Kidney (tissue), 14 donors: Measurements from ENCODE around the gene MED13L. TPM values are rescaled to one million over a fixed set of nuclear protein-coding genes. Genes with fewer than 3 reads are reported as not detected.

ENCODE experiments used
- DNase-seq, 5 donors: peaks; one replicate each; pipeline ENCODE4 v3.0.0-alpha.2; 2013 to 2020
- FAIRE-seq: peaks from 2 replicates; lab custom pipeline; 2012; peaks lifted over from hg19 to GRCh38; lab: Jason Lieb, UNC
- H3K27ac ChIP-seq, 2 donors: one replicate each; pipeline ENCODE4 v1.7.0; 2013; ENCODE audit warnings: low read depth in 2 of 2, low read length in 2 of 2, inconsistent platforms in 1 of 2
- H3K27me3 ChIP-seq: one replicate; pipeline ENCODE4 v1.7.1; 2013; ENCODE audit warnings: low read length, inconsistent platforms; ENCODE audit not compliant: control insufficient read depth, insufficient read depth
- H3K36me3 ChIP-seq, 3 donors: one replicate each; pipeline versions ENCODE4 v1.7.0 to v1.7.1; 2013; ENCODE audit warnings: low read length in 3 of 3, control low read depth in 1 of 3, inconsistent platforms in 1 of 3; ENCODE audit not compliant: insufficient read depth in 3 of 3, control insufficient read depth in 2 of 3
- H3K4me1 ChIP-seq, 3 donors: one replicate each; pipeline versions ENCODE4 v1.7.0 to v1.7.1; 2013; ENCODE audit warnings: low read length in 3 of 3, inconsistent platforms in 1 of 3, low read depth in 1 of 3; ENCODE audit not compliant: control insufficient read depth in 2 of 3, insufficient read depth in 2 of 3
- H3K4me3 ChIP-seq, 3 donors: one replicate each; pipeline versions ENCODE4 v1.7.0 to v1.8.1; 2013; ENCODE audit warnings: low read length in 3 of 3, control low read depth in 1 of 3, inconsistent platforms in 1 of 3
- H3K9ac ChIP-seq, 3 donors: one replicate each; pipeline versions ENCODE4 v1.7.0 to v1.7.1; 2013; ENCODE audit warnings: low read length in 3 of 3, control low read depth in 1 of 3, inconsistent platforms in 1 of 3
- H3K9me3 ChIP-seq, 3 donors: one replicate each; pipeline versions ENCODE4 v1.7.0 to v1.7.1; 2013; ENCODE audit warnings: low read length in 3 of 3, control low read depth in 1 of 3, inconsistent platforms in 1 of 3; ENCODE audit not compliant: control insufficient read depth in 2 of 3, insufficient read depth in 1 of 3
- CTCF ChIP-seq: IDR thresholded peaks from 3 replicates; pipeline ENCODE4 v1.5.1; 2012; ENCODE audit warnings: mild to moderate bottlenecking, moderate library complexity, borderline replicate concordance; ENCODE audit not compliant: insufficient read depth; ENCODE audit errors: extremely low read depth
- intact Hi-C: fragments of 100-400 bp; cut with DNase I; formaldehyde crosslinking; loops from one replicate; pipeline ENCODE4 v1.11.1; 2022
- polyA plus RNA-seq: library from polyadenylated mRNA; stranded (reverse); fragments of 350-450 nt; fragmentation: Illumina TruSeq; extraction: RNeasy Lipid Tissue Mini Kit (QIAGEN cat#74804); gene quantifications from one replicate; pipeline ENCODE4 v1.2.3, GENCODE V29; 2014; ENCODE audit warnings: low read depth, low replicate concordance; ENCODE audit not compliant: insufficient read depth
- total RNA-seq: library from RNA; stranded (reverse); fragmentation: NEBNext Ultra II Directional; extraction: Animal tissue kit (Norgen Biotek cat#: 25700); gene quantifications from one replicate; pipeline ENCODE4 v1.2.1, GENCODE V29; 2021
- donor health status: control.
- donor health status: control.
- donor health status: control.
- donor health status: control.
- donor health status: control.
- donor health status: DM: yes; HTN: yes; CAD: no.
- donor health status: Normal renal cell carcinoma (clear cell type).

Gene MED13L
- total and polyA plus RNA-seq, 2 donors from 2014 or later = 7.1 to 153 TPM

GRCh38 chr12:116263431-116263830, 14.1 kb downstream of the MED13L start:
- no peak for DNase-seq
- H3K27me3 ChIP-seq = no peaks in the 10 kb centered on the region
- H3K9ac ChIP-seq = no peak overlapping the region
- no peaks in the 10 kb centered on the region for H3K36me3 ChIP-seq
- peaks cover 0 to 24% (median 20%) of the 10 kb centered on the region in 3 donors for H3K4me1 ChIP-seq
- no peak overlapping the region for H3K27ac ChIP-seq
- FAIRE-seq = no peak
- no peaks in the 10 kb centered on the region for H3K9me3 ChIP-seq
- intact Hi-C loops = no loop called here
- no peak for TF ChIP-seq CTCF
- H3K4me3 ChIP-seq = no peak overlapping the region

GRCh38 chr12:116262741-116263140, 14.8 kb downstream of the MED13L start:
- no peak for TF ChIP-seq CTCF
- H3K9ac ChIP-seq = no peak overlapping the region
- H3K4me1 ChIP-seq = peaks cover 0 to 24% (median 18%) of the 10 kb centered on the region in 3 donors
- H3K27me3 ChIP-seq = no peaks in the 10 kb centered on the region
- H3K27ac ChIP-seq = no peak overlapping the region
- H3K4me3 ChIP-seq = no peak overlapping the region
- H3K36me3 ChIP-seq = no peaks in the 10 kb centered on the region
- intact Hi-C loops = no loop called here
- FAIRE-seq = no peak
- DNase-seq = no peak
- H3K9me3 ChIP-seq = no peaks in the 10 kb centered on the region

GRCh38 chr12:116261525-116262100, 15.9 kb downstream of the MED13L start:
- intact Hi-C loops = no loop called here
- Histone ChIP-seq H3K27me3 (no peaks in the 10 kb centered on the region), H3K36me3 (no peaks in the 10 kb centered on the region), H3K4me3 (no peak overlapping the region), H3K4me1 (peaks cover 3 to 20% (median 17%) of the 10 kb centered on the region in 3 donors), H3K9ac (no peak overlapping the region), H3K27ac (no peak overlapping the region), H3K9me3 (no peaks in the 10 kb centered on the region)
- no peak for FAIRE-seq
- TF ChIP-seq CTCF = no peak
- DNase-seq = no peak
